ENCODE measurements around the gene PRKCZ. TPM values are rescaled to one million over a fixed set of nuclear protein-coding genes. Genes with fewer than 3 reads are reported as not detected.
A peak's percentile ranks its signal among the peaks of the same experiment; 100 is the strongest.

The PRKCZ gene
- polyA plus RNA-seq, 1 donor: 68.6 TPM

DNA sequence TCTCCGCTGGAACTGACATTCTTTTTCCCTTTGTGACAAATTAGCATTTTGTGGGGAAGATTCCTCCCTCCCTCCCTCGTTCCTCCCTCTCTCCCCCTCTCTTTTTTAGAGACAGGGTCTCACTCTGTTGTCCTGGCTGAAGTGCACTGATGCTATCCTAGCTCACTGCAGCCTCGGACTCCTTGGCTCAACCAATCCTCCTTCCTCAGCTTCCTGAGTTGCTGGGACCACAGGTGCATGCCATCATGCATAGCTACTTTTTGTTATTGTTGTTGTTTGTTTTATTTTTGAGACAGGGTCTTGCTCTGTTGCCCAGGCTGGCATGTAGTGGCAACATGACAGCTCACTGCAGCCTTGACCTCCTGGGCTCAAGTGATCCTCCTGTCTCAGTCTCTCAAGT is 171.1 kb downstream of the PRKCZ start:
- no peaks in the 10 kb centered on the region for H3K27me3 ChIP-seq (ENCODE audit: control insufficient read depth, insufficient read depth, low read length)
- H3K9me3 ChIP-seq (ENCODE audit: control insufficient read depth, low read depth, low read length): peaks cover under 1% of the 10 kb centered on the region
- no peaks in the 10 kb centered on the region for H3K36me3 ChIP-seq (ENCODE audit: control insufficient read depth, insufficient read depth, low read length)
- no peak overlapping the region for H3K4me3 ChIP-seq (ENCODE audit: low read length)
- no peaks in the 10 kb centered on the region for H3K4me1 ChIP-seq (ENCODE audit: control insufficient read depth, insufficient read depth, low read length)
- 80% methylated on average over 1 of the region's 3 CpGs for WGBS (ENCODE audit: insufficient coverage, low lambda C conversion rate)
- no peak for DNase-seq
- no peak overlapping the region for H3K27ac ChIP-seq (ENCODE audit: low read length)

DNA sequence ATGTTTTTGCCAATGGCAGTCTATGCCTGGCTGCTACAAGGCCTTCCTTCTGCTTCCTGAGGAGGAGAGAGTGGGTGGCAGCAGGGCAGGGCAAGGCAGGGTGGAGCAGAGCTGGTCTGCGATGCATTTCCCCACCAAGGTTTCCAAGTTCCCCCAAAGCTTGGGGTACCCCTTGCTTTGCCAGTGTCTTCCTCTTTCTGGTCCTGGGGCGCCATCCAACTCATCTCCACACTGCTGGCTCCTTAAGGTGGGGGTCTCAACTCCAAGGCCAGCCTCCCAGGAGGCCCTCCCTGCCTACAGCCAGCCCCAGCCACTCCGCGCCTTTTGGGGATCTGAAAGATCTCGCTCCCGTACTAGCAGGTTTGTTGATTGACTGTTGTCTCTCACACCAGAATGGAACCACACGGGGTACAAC is 174.0 kb downstream of the PRKCZ start:
- H3K4me3 ChIP-seq (ENCODE audit: low read length): no peak overlapping the region
- no peaks in the 10 kb centered on the region for H3K36me3 ChIP-seq (ENCODE audit: control insufficient read depth, insufficient read depth, low read length)
- no CpG with 5 or more reads among the region's 7 CpGs for WGBS (ENCODE audit: insufficient coverage, low lambda C conversion rate)
- no peak overlapping the region for H3K27ac ChIP-seq (ENCODE audit: low read length)
- no peaks in the 10 kb centered on the region for H3K27me3 ChIP-seq (ENCODE audit: control insufficient read depth, insufficient read depth, low read length)
- no peaks in the 10 kb centered on the region for H3K4me1 ChIP-seq (ENCODE audit: control insufficient read depth, insufficient read depth, low read length)
- no peak for DNase-seq
- H3K9me3 ChIP-seq (ENCODE audit: control insufficient read depth, low read depth, low read length): no peaks in the 10 kb centered on the region

DNA sequence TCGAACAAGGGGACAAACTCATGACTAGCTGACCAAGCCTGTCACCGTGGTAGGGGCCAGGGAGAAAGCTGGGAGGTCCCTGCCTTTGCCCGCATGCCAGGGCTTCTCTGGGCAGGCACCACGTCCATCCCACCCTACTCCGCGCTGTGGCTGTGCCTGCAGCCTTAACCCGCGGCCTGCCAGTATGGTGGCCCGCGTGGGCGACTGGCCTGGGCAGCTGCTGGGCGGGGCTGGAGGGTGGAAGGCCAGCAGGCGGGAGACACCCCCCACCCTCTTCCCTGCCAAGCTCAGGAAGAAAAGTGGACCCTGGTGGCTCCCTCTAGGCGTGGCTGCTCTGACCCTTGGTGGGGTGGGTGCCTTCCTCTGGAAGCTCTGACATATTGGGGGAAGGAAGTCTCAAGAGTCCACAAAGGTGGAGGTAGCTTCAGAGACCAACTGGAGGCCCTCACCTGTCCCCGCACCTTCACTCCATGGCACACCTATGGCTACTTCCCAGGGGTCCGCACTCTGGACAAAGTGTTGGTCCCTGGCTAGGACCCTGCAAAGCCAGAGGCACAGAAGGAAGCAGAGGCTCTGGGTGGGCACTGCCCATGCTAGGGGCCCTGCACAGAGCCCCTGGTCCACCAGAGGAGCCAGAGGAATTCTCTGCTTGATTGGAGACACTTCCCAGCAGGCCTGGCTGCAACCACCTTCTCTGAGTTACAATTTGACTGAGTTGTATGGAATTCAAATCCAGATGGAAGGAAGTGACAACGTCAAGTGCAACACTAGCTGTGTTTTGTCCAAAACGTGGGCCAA is 174.6 kb downstream of the PRKCZ start:
- no peaks in the 10 kb centered on the region for H3K9me3 ChIP-seq (ENCODE audit: control insufficient read depth, low read depth, low read length)
- no peak overlapping the region for H3K4me3 ChIP-seq (ENCODE audit: low read length)
- no peak overlapping the region for H3K27ac ChIP-seq (ENCODE audit: low read length)
- no peak for DNase-seq
- H3K4me1 ChIP-seq (ENCODE audit: control insufficient read depth, insufficient read depth, low read length): no peaks in the 10 kb centered on the region
- H3K36me3 ChIP-seq (ENCODE audit: control insufficient read depth, insufficient read depth, low read length): no peaks in the 10 kb centered on the region
- WGBS (ENCODE audit: insufficient coverage, low lambda C conversion rate): no CpG with 5 or more reads among the region's 18 CpGs
- no peaks in the 10 kb centered on the region for H3K27me3 ChIP-seq (ENCODE audit: control insufficient read depth, insufficient read depth, low read length)

DNA sequence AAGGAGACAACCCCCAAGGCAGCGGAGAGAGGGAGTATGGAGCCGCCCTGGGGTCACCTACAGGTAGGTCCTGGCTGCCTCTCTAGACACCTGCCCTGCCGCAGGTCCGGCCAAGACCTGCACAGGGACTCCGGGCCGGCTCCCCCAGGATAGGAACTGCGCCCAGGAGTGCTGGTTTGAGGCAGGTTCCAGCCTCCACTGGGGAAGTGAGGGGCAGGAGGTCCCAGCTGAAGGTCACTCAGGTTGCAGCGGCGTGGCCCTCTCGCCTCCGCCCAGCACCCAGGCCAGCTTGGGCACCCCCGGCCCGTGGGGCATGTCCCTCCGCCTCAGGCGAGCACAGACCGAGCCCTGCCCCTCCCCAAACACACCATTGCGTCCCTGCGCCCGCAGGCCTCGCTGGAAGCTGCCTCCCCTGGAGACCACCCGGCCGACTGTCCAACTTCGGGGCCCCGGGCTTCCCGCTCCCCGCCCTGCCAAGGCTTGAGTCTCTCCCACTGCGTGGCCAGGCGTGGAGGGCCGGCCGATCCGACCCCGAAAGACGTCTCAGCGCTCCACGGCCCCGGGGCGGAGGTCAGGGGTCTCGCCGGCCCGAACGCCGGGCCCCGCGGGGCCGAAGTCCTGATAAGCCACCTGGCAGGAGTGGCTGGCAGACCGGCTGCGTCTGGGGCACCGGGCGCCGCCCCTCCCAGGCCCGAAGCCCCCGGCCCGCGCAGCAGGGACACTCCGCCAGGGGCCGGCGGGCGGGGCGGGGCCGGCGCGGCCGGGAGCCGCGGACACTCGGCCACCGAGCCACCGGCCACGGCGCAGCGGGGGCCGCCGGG is 176.5 kb downstream of the PRKCZ start:
- Histone ChIP-seq H3K4me3 (ENCODE audit: low read length) (peak overlapping the region; percentile 78), H3K9me3 (ENCODE audit: control insufficient read depth, low read depth, low read length) (no peaks in the 10 kb centered on the region), H3K4me1 (ENCODE audit: control insufficient read depth, insufficient read depth, low read length) (peaks cover 4% of the 10 kb centered on the region), H3K36me3 (ENCODE audit: control insufficient read depth, insufficient read depth, low read length) (no peaks in the 10 kb centered on the region), H3K27me3 (ENCODE audit: control insufficient read depth, insufficient read depth, low read length) (no peaks in the 10 kb centered on the region), H3K27ac (ENCODE audit: low read length) (peak overlapping the region; percentile 96)
- peak in 1 of 2 donors; percentile 46 for DNase-seq
- WGBS (ENCODE audit: insufficient coverage, low lambda C conversion rate): no CpG with 5 or more reads among the region's 73 CpGs

DNA sequence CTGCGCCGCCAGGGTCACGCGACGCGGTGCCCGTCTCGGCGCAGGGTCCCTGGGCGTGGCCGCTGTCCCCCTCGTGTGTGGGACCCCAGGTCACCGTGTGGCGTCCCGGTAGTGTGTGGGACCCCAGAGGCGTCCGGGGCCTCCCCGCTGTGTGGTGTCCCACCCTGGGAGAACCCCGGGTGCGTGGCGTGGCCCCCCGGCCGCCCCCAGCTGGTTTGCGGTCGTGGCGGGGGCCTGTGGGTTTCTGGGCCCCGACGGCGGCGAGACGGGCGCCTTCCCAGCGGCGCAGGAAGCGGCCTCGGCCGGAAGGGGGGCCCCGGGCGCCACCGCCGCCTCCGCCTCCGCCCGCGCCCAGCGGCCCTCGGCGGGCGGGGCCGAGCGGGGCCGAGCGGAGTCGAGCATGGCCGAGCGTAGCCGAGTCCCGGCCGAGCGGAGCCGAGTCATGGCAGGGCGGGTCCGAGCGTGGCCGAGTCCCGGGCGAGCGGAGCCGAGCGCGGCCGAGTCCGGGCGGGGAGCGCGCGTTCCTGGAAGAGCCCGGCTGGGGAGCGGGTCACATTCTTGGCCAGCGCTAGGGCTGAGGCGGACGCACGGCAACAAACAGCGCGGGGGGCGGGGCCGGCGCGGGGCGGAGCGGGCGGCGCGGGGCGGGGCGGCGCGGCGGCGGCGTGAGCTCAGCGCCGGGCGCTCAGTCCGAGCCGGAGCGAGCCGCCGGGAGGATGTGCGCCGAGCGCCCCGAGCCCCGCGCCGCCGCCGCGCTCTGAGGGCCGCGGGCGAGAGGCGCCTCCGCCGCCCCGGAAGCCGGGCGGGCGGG is 177.3 kb downstream of the PRKCZ start:
- Histone ChIP-seq H3K27me3 (ENCODE audit: control insufficient read depth, insufficient read depth, low read length) (no peaks in the 10 kb centered on the region), H3K4me3 (ENCODE audit: low read length) (peak overlapping the region; percentile 78), H3K9me3 (ENCODE audit: control insufficient read depth, low read depth, low read length) (no peaks in the 10 kb centered on the region), H3K36me3 (ENCODE audit: control insufficient read depth, insufficient read depth, low read length) (no peaks in the 10 kb centered on the region), H3K27ac (ENCODE audit: low read length) (peak overlapping the region; percentile 96), H3K4me1 (ENCODE audit: control insufficient read depth, insufficient read depth, low read length) (peaks cover 12% of the 10 kb centered on the region)
- DNase-seq: peak; percentile 98 to 99
- no CpG with 5 or more reads among the region's 129 CpGs for WGBS (ENCODE audit: insufficient coverage, low lambda C conversion rate)

DNA sequence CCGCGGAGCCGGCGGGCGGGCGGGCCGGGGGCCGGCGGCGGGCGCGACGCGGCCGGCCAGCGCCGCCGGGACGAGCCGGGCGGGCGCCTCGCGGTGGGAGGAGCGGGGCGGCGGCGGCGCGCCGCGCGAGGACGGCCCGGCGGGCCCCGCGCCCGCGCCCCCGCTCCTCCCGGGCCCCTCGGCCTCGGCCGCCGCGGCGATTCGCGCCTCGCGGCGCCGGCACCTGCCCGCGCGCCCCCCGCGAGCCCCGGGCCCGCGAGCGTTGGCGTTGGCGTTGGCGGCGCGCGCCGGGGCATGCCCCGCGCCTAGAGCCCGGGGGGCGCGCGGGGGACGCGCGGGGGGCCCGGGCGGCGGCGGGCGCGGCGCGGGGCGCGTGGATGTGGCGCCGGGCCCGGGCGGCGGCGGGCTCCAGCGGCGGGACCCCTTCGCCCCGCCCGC is 178.0 kb downstream of the PRKCZ start, which contains the start of gene SKI:
Gene SKI (plus strand): TSS at position 163 of the 438 bp plus-strand sequence. CDS start 448 bp downstream, outside the sequence.
- H3K4me3 ChIP-seq (ENCODE audit: low read length): peak within 1 kb of the TSS; percentile 78
- H3K27ac ChIP-seq (ENCODE audit: low read length): peak within 1 kb of the TSS; percentile 96
- H3K4me1 ChIP-seq (ENCODE audit: control insufficient read depth, insufficient read depth, low read length): peaks cover 18% of the 10 kb centered on the region
- DNase-seq: no peak
- no peaks in the 10 kb centered on the region for H3K9me3 ChIP-seq (ENCODE audit: control insufficient read depth, low read depth, low read length)
- no peaks in the 10 kb centered on the region for H3K27me3 ChIP-seq (ENCODE audit: control insufficient read depth, insufficient read depth, low read length)
- WGBS (ENCODE audit: insufficient coverage, low lambda C conversion rate): no CpG with 5 or more reads among the region's 100 CpGs
- no peaks in the 10 kb centered on the region for H3K36me3 ChIP-seq (ENCODE audit: control insufficient read depth, insufficient read depth, low read length)

DNA sequence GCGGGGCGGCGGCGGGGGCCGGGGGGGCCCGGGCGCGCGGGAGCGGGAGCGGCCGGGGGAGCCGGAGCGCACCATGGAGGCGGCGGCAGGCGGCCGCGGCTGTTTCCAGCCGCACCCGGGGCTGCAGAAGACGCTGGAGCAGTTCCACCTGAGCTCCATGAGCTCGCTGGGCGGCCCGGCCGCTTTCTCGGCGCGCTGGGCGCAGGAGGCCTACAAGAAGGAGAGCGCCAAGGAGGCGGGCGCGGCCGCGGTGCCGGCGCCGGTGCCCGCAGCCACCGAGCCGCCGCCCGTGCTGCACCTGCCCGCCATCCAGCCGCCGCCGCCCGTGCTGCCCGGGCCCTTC is 178.5 kb downstream of the PRKCZ start:
- H3K36me3 ChIP-seq (ENCODE audit: control insufficient read depth, insufficient read depth, low read length): no peaks in the 10 kb centered on the region
- H3K4me3 ChIP-seq (ENCODE audit: low read length): peak overlapping the region; percentile 57
- no peak overlapping the region for H3K27ac ChIP-seq (ENCODE audit: low read length)
- peaks cover 23% of the 10 kb centered on the region for H3K4me1 ChIP-seq (ENCODE audit: control insufficient read depth, insufficient read depth, low read length)
- no CpG with 5 or more reads among the region's 50 CpGs for WGBS (ENCODE audit: insufficient coverage, low lambda C conversion rate)
- H3K27me3 ChIP-seq (ENCODE audit: control insufficient read depth, insufficient read depth, low read length): no peaks in the 10 kb centered on the region
- DNase-seq: no peak
- no peaks in the 10 kb centered on the region for H3K9me3 ChIP-seq (ENCODE audit: control insufficient read depth, low read depth, low read length)

DNA sequence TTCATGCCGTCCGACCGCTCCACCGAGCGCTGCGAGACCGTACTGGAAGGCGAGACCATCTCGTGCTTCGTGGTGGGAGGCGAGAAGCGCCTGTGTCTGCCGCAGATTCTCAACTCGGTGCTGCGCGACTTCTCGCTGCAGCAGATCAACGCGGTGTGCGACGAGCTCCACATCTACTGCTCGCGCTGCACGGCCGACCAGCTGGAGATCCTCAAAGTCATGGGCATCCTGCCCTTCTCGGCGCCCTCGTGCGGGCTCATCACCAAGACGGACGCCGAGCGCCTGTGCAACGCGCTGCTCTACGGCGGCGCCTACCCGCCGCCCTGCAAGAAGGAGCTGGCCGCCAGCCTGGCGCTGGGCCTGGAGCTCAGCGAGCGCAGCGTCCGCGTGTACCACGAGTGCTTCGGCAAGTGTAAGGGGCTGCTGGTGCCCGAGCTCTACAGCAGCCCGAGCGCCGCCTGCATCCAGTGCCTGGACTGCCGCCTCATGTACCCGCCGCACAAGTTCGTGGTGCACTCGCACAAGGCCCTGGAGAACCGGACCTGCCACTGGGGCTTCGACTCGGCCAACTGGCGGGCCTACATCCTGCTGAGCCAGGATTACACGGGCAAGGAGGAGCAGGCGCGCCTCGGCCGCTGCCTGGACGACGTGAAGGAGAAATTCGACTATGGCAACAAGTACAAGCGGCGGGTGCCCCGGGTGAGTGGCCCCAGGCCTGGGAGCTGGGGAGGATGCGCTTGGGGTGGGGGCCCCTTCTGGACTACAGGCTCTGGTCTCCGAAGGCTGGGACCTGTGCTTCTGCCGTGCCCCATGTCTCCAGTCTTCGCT is 179.0 kb downstream of the PRKCZ start:
- peak overlapping the region; percentile 67 for H3K27ac ChIP-seq (ENCODE audit: low read length)
- H3K4me3 ChIP-seq (ENCODE audit: low read length): peak overlapping the region; percentile 57
- WGBS (ENCODE audit: insufficient coverage, low lambda C conversion rate): no CpG with 5 or more reads among the region's 77 CpGs
- H3K27me3 ChIP-seq (ENCODE audit: control insufficient read depth, insufficient read depth, low read length): no peaks in the 10 kb centered on the region
- no peaks in the 10 kb centered on the region for H3K9me3 ChIP-seq (ENCODE audit: control insufficient read depth, low read depth, low read length)
- H3K36me3 ChIP-seq (ENCODE audit: control insufficient read depth, insufficient read depth, low read length): no peaks in the 10 kb centered on the region
- peaks cover 29% of the 10 kb centered on the region for H3K4me1 ChIP-seq (ENCODE audit: control insufficient read depth, insufficient read depth, low read length)
- peak in 1 of 2 donors; percentile 67 for DNase-seq

DNA sequence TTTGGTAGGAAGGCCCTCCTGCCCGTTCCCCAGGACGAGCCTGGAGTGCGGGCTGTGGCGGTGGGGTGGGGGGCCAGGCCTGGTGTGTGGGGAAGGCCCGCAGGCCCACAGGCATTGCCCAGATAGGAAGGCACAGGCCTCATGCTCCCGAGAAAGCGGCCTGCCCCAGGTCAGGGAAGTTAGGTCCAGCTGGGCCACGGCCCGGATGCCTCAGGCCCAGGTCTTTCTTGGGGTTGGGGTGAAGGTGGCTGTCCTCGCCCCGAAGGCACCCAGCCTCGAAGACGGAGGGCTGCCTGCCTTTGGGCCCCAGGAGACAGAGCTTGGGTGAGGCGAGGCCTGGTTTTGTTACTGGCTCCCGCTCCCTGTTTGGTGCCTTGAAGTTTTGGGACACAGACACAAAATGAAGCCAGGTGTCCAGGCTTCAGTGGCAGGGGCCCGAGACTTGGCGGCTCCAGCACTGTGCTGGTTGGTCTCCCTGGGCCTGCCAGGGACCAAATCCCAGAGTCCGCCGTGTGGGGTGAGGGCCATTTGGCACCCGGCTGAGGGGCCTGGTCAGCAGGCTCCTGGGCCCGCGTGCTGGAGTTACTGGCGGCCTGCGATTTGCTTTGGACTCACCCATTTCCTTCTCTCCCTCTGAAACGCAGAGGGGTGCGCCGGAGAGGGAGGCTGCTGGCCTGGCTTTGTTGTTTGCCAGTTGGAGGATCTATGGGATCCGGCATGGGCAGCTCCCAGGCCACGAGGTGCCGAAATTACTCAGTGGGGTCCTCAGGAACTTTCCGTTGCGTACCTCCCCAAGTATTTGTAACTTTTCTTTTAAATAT is 179.9 kb downstream of the PRKCZ start:
- H3K36me3 ChIP-seq (ENCODE audit: control insufficient read depth, insufficient read depth, low read length): no peaks in the 10 kb centered on the region
- H3K9me3 ChIP-seq (ENCODE audit: control insufficient read depth, low read depth, low read length): peaks cover under 1% of the 10 kb centered on the region
- peak in 1 of 2 donors; percentile 69 for DNase-seq
- H3K27ac ChIP-seq (ENCODE audit: low read length): peak overlapping the region; percentile 67
- H3K27me3 ChIP-seq (ENCODE audit: control insufficient read depth, insufficient read depth, low read length): no peaks in the 10 kb centered on the region
- WGBS (ENCODE audit: insufficient coverage, low lambda C conversion rate): 28% methylated on average over 2 of the region's 32 CpGs
- H3K4me3 ChIP-seq (ENCODE audit: low read length): peak overlapping the region; percentile 57
- H3K4me1 ChIP-seq (ENCODE audit: control insufficient read depth, insufficient read depth, low read length): peaks cover 36% of the 10 kb centered on the region

Measured in large intestine (tissue), 3 donors.